Common myeloid progenitor, CD34-positive (primary cell): ENCODE results near the gene CCL13.

ENCODE experiments used
- CTCF ChIA-PET: fragments of 350-600 bp; sonication (Branson Sonifier 250); formaldehyde crosslinking; loops from one replicate; lab custom pipeline; 2021; ENCODE audit warnings: antibody characterized with exemption; lab: Charles Lee
- POLR2A ChIA-PET: fragments of 350-600 bp; sonication (Branson Sonifier 250); formaldehyde crosslinking; loops from one replicate; lab custom pipeline; 2021; ENCODE audit warnings: antibody characterized with exemption; lab: Charles Lee
- DNase-seq, 3 donors: peaks; one replicate each; pipeline versions ENCODE4 v3.0.0 to v3.0.0-alpha.2; 2013
- H3K27ac ChIP-seq, 2 experiments: 1 replicate in 1 of 2; 2 replicates in 1 of 2; pipeline ENCODE4 v1.7.0; 2013; ENCODE audit warnings: inconsistent platforms in 2 of 2, low read length in 2 of 2, mild to moderate bottlenecking in 2 of 2, low read depth in 1 of 2, moderate library complexity in 1 of 2; ENCODE audit not compliant: severe bottlenecking in 2 of 2, insufficient read depth in 1 of 2, poor library complexity in 1 of 2
- H3K27me3 ChIP-seq, 5 experiments: replicated peaks in 2 of 5; 1 replicate in 3 of 5; 2 replicates in 2 of 5; pipeline versions ENCODE4 v1.6.1 to v1.7.0; 2013; ENCODE audit warnings: low read length in 4 of 5, mild to moderate bottlenecking in 2 of 5, moderate library complexity in 2 of 5, inconsistent platforms in 1 of 5; ENCODE audit not compliant: insufficient read depth in 5 of 5, control insufficient read depth in 4 of 5
- H3K36me3 ChIP-seq, 4 experiments: 1 replicate in 2 of 4; 2 replicates in 2 of 4; pipeline versions ENCODE4 v1.6.1 to v1.7.0; 2013; ENCODE audit warnings: low read length in 3 of 4, control low read depth in 1 of 4, mild to moderate bottlenecking in 1 of 4; ENCODE audit not compliant: control insufficient read depth in 4 of 4, insufficient read depth in 4 of 4
- H3K4me1 ChIP-seq, 4 experiments: 1 replicate in 3 of 4; 2 replicates in 1 of 4; pipeline versions ENCODE4 v1.6.1 to v1.7.1; 2013; ENCODE audit warnings: low read length in 3 of 4, mild to moderate bottlenecking in 3 of 4, control low read depth in 1 of 4, inconsistent platforms in 1 of 4, moderate library complexity in 1 of 4; ENCODE audit not compliant: control insufficient read depth in 4 of 4, insufficient read depth in 4 of 4; ENCODE audit errors: control extremely low read depth in 1 of 4
- H3K4me3 ChIP-seq, 7 experiments: 1 replicate in 4 of 7; 2 replicates in 3 of 7; pipeline versions ENCODE4 v1.5.1 to v1.7.0; 2013; ENCODE audit warnings: mild to moderate bottlenecking in 7 of 7, low read length in 6 of 7, moderate library complexity in 6 of 7, inconsistent platforms in 2 of 7, low read depth in 2 of 7, control low read depth in 1 of 7; ENCODE audit not compliant: insufficient read depth in 4 of 7, control insufficient read depth in 1 of 7; ENCODE audit errors: extremely low read depth in 1 of 7
- H3K9me3 ChIP-seq, 5 experiments: 1 replicate in 4 of 5; 2 replicates in 1 of 5; pipeline versions ENCODE4 v1.6.1 to v1.7.1; 2013; ENCODE audit warnings: low read length in 4 of 5, mild to moderate bottlenecking in 2 of 5, inconsistent platforms in 1 of 5, low read depth in 1 of 5, moderate library complexity in 1 of 5; ENCODE audit not compliant: control insufficient read depth in 4 of 5, insufficient read depth in 2 of 5; ENCODE audit errors: control extremely low read depth in 1 of 5
- WGBS: methylation state at CpG from one replicate; pipeline ENCODE4 v1.1.5; 2013; ENCODE audit not compliant: insufficient coverage; 5-methylcytosine and 5-hydroxymethylcytosine counted together

CCL13 gene

DNA sequence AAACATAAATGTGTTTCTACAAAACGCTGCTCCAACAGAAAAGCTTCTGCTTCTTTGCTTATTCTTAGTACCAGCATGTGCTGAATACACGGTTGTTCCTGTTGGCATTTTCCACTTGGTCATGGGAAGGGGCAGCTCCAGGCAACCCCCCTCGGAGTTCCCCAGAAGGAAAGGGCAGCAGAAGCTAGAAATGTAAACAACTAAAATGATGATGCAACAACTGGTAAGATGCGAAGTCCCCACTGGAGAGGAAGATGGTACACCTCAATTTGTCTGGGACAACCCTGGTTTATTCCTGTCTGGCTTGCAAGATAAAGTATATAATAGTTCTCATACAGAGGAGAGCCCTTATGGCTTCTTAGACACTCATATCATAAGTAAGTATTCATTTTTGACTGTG lies 9.2 kb upstream of the CCL13 start:
- CTCF ChIA-PET, result no interaction called here
- no peak overlapping the region for H3K4me3 ChIP-seq

DNA sequence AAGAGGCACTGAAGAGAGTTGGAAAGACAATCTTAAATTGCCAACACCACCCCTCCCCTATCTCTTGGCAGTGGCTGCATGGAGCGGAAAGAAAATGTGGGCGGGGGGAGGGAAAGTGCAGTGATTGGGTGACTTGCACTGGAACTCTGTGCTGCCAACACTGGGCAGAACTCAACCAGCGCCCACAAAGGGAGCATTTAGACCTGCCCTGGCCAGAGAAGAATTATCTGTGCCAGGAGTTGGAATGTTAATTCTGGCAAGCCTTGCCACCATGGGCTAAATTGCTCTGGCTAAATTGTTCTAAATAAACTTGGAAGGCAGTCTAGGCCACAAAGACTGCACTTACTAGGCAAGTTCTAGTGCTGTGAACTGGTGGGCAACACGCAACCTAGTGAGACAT lies 6.5 kb upstream of the CCL13 start:
- POLR2A ChIA-PET, result interaction anchor here (0.6 to 0.7 kb wide), 2 partner anchors 13 to 41 kb away, joined by 3 to 4 read pairs; partner anchors contain the start of gene CCL1
- Histone ChIP-seq H3K36me3 (no peaks in the 10 kb centered on the region), H3K27me3 (peaks cover 0 to 4% (median 0%) of the 10 kb centered on the region in 5 experiments), H3K9me3 (no peaks in the 10 kb centered on the region), H3K4me1 (no peaks in the 10 kb centered on the region), H3K27ac (no peak overlapping the region), H3K4me3 (no peak overlapping the region)
- 100% methylated on average over 4 of the region's 4 CpGs for WGBS
- no peak for DNase-seq
- CTCF ChIA-PET, result interaction anchor here (0.6 to 2.7 kb wide), 3 partner anchors 11 to 149 kb away, joined by 7 to 13 read pairs (median 12); no protein-coding TSS in a partner anchor

More for the DNA sequence above, 9.2 kb upstream of the CCL13 start:
- H3K36me3 ChIP-seq, result no peaks in the 10 kb centered on the region
- no peak for DNase-seq
- H3K4me1 ChIP-seq, result no peaks in the 10 kb centered on the region
- WGBS, result 68% methylated on average over 3 of the region's 4 CpGs
- no peaks in the 10 kb centered on the region for H3K9me3 ChIP-seq
- H3K27ac ChIP-seq, result no peak overlapping the region
- POLR2A ChIA-PET, result no interaction called here
- H3K27me3 ChIP-seq, result peaks cover 0 to 4% (median 0%) of the 10 kb centered on the region in 5 experiments

DNA sequence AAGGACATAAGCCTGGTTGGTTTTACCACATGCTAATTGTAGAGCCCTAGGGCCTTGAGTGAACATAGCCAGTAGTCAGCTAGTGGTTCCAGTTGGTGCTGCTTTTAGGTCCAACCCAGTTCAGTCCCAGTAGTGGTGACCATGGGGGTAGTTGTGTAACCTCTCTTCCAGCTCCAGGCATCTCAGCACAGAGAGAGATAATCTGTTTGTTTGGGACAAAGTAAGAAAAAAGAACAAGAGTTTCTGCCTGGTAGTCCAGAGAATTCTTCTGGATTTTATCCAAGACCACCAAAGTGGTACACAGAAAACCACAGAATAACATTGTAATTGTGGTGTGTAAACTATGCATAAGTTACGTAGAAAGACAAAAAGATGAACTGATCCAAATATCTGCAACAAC lies 5.2 kb upstream of the CCL13 start:
- H3K36me3 ChIP-seq, result no peaks in the 10 kb centered on the region
- ChIA-PET CTCF (interaction anchor here (2.6 kb wide), 1 partner anchor 10 kb away, joined by 13 read pairs; no protein-coding TSS in a partner anchor), POLR2A (no interaction called here)
- no peaks in the 10 kb centered on the region for H3K9me3 ChIP-seq
- DNase-seq, result no peak
- no peaks in the 10 kb centered on the region for H3K4me1 ChIP-seq
- no CpG with 5 or more reads among the region's 1 CpG for WGBS
- peaks cover 0 to 4% (median 0%) of the 10 kb centered on the region in 5 experiments for H3K27me3 ChIP-seq
- H3K27ac ChIP-seq, result no peak overlapping the region
- H3K4me3 ChIP-seq, result no peak overlapping the region

DNA sequence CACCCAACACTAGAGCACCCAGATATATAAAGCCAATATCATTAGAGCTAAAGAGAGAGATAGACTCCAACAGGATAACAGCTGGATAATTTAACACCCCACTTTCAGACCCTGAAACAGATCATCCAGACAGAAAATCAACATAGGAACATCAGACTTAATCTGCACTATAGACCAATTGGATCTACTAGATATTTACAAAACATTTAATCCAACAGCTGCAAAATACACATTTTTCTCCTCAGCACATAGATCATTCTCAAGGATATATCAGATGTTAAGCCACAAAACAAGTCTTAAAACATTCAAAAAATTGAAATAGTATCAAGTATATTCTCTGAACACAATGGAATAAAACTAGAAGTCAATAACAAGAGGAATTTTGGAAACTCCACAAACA lies 4.1 kb upstream of the CCL13 start:
- no peak for DNase-seq

DNA sequence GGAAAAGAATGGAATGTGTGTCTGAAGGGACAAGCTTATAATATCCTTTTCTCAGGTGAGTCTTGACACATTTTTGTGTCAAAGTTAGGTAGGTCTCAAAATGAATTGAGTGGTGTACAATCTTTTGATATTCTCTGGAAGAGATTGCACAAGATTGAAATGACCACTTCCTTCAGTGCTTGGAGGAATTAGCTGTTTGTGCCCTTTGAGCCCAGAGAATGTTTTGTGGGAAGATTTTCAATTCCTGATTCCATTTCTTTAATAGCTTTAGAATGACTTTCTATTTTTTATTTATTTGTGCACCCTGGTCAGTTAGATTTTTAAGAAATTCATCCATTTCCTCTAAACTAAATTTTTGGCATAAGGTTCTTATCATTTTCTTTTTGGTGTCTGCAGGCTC lies 1.6 kb upstream of the CCL13 start:
- H3K4me3 ChIP-seq, result no peak overlapping the region
- no peaks in the 10 kb centered on the region for H3K36me3 ChIP-seq
- ChIA-PET CTCF (interaction anchor here (11.9 kb wide), 1 partner anchor 152 kb away, joined by 318 read pairs; no protein-coding TSS in a partner anchor), POLR2A (no interaction called here)
- peaks cover 0 to 2% (median 0%) of the 10 kb centered on the region in 4 experiments for H3K4me1 ChIP-seq
- no peak for DNase-seq
- H3K9me3 ChIP-seq, result no peaks in the 10 kb centered on the region
- H3K27ac ChIP-seq, result no peak overlapping the region
- peaks cover 0 to 2% (median 0%) of the 10 kb centered on the region in 5 experiments for H3K27me3 ChIP-seq

More for the DNA sequence above, 4.1 kb upstream of the CCL13 start:
- Histone ChIP-seq H3K27ac (no peak overlapping the region), H3K4me3 (no peak overlapping the region), H3K4me1 (no peaks in the 10 kb centered on the region), H3K9me3 (no peaks in the 10 kb centered on the region), H3K27me3 (peaks cover 0 to 4% (median 0%) of the 10 kb centered on the region in 5 experiments), H3K36me3 (no peaks in the 10 kb centered on the region)
- ChIA-PET CTCF (interaction anchor here (1.0 to 1.3 kb wide), 2 partner anchors 9 to 150 kb away, joined by 6 read pairs; no protein-coding TSS in a partner anchor), POLR2A (no interaction called here)

DNA sequence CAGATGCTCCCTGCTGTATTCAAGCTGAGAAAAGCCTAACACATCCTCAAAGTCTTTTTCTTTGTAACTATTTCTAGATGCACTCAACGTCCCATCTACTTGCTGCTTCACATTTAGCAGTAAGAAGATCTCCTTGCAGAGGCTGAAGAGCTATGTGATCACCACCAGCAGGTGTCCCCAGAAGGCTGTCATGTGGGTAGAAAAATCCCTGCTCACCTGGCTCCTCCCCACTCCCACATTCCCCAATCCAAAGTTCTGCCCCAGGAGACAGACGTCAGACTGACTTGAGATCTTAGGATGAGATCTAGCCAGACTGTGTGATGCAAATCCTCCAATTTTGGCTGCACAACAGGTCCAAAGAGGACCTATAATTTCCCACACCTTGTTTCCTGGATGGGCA lies 1.1 kb downstream of the CCL13 start:
- DNase-seq, result no peak
- H3K4me3 ChIP-seq, result no peak overlapping the region
- no peaks in the 10 kb centered on the region for H3K9me3 ChIP-seq
- no peaks in the 10 kb centered on the region for H3K27me3 ChIP-seq
- no peaks in the 10 kb centered on the region for H3K36me3 ChIP-seq
- ChIA-PET CTCF (interaction anchor here (11.9 kb wide), 1 partner anchor 155 kb away, joined by 318 read pairs; no protein-coding TSS in a partner anchor), POLR2A (no interaction called here)
- H3K4me1 ChIP-seq, result peaks cover 3 to 25% (median 13%) of the 10 kb centered on the region in 4 experiments
- H3K27ac ChIP-seq, result no peak overlapping the region
- WGBS, result 90% methylated on average over 2 of the region's 2 CpGs

DNA sequence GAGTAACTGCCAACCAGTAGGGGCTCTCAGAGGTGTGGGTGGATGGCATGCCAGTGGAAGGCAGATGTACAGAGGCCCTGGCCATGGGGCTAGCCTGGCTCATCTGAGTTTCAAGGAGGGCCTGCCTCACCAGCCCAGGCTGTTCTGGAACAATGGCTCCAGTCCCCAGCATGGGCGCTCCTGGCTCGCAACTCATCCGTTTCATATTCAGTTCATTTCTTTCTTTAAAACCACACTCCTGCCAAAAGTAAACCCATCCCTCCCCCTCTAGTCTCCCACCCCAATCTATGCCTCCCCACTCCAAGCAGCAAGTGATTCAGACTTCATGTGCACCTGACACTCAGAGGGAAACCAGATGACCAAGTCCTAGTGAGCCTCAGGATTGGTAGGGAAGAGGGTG lies 2.4 kb downstream of the CCL13 start:
- POLR2A ChIA-PET, result no interaction called here
- no CpG with 5 or more reads among the region's 3 CpGs for WGBS
- CTCF ChIA-PET, result interaction anchor here (11.9 kb wide), 1 partner anchor 156 kb away, joined by 318 read pairs; no protein-coding TSS in a partner anchor
- Histone ChIP-seq H3K4me1 (peaks cover 3 to 32% (median 18%) of the 10 kb centered on the region in 4 experiments), H3K36me3 (no peaks in the 10 kb centered on the region), H3K4me3 (no peak overlapping the region), H3K27me3 (no peaks in the 10 kb centered on the region), H3K27ac (no peak overlapping the region), H3K9me3 (no peaks in the 10 kb centered on the region)
- no peak for DNase-seq
